ENCODE data around the gene ANK3. TPM values are rescaled to one million over a fixed set of nuclear protein-coding genes. Genes with fewer than 3 reads are reported as not detected.

ANK3 gene
- total RNA-seq, 2 donors from 2014 or later, result 95.4 to 103 TPM

DNA sequence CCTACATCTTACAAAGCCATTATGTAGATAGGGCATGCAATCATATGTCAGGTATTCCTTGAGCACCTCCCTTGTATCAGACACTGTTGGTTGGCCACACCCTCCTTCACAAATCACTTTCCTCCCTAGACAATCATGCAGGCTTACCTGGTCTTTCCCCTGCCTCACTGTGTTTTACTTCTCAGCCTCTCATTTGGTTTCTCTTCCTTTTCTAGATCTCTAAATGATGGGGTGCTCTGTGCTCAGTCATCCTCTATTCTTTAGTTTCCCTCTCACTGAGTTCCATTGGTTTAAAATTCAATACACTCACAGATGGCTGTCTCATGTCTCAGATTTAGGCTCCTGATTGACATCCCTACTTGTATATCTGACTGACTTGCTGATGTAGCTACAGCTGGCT lies 31.4 kb downstream of the ANK3 start:
- DNase-seq (no peak), ATAC-seq (peak; percentile 46)
- intact Hi-C loops (cut with DNase I, micrococcal nuclease), result no loop called here

DNA sequence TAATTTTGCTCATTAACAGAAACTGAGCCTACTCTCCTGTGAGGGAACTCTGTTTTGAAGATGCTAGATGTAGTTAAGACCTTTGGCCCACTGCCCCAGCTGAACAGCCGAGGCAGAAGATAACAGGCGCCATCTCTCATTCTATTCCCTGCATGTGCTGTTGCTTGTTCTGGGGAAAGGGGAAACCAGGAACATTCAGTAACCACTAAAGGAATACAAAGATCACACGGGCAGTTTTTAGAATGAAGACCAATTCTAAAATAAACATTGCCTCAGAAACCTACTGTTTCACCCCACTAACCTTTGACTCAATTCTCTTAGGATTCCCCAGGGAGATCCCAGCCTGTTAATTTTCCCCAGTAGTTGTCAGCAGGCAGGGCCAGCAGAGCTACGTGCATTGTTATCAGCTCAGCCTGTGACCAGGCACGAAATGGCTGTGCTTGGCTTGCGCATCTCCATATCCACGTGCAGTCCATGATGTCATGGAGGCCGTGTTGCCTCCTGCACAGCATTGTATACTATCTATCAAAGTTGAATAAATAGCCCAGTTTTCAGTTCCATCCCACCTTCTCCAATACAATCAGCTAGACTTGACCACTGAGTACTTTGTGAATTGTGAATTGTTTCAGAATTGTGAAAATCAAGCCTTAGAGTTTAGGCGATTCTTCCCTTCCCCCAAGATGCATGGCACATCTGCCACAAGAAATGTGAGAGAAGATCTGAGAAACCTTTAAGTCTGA lies 36.0 kb downstream of the ANK3 start:
- intact Hi-C loops (cut with DNase I, micrococcal nuclease), result no loop called here
- no peak for DNase-seq
- ATAC-seq, result no peak

GRCh38 chr10:60352105-60352504 lies 37.6 kb downstream of the ANK3 start:
- DNase-seq (no peak), ATAC-seq (no peak)
- intact Hi-C loops (cut with DNase I, micrococcal nuclease), result no loop called here

DNA sequence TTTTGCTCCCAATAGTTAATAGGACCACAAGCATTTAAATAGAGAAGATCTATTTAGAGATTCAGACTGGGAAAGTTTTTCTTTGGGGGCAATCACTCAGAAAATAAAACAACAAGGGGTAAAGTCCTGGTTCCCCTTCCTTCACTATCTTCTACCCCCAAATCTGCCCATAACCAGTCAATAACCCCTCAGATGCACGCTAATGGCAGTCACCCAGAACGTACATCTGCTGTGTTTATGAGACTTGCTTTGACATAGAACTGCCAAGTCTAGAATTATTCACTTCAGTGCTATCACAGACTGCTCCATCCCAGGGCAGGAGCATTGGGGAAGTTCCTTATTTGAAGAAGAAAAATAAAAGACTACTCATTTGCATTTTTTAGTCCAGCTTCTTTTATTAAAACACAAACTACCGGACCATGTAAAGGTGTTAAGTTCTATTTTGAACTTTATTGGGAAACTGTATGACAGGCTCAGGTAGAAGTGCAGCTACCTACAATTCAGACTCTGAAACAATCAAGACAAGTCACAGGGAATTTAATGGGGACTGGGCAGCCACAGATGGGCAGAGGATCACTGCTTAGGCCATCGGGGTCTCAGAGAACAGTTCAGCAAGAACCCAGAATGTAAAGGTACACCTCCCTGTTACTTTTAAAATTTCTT lies 38.4 kb downstream of the ANK3 start:
- DNase-seq (no peak), ATAC-seq (no peak)
- intact Hi-C loops (cut with DNase I, micrococcal nuclease), result no loop called here

DNA sequence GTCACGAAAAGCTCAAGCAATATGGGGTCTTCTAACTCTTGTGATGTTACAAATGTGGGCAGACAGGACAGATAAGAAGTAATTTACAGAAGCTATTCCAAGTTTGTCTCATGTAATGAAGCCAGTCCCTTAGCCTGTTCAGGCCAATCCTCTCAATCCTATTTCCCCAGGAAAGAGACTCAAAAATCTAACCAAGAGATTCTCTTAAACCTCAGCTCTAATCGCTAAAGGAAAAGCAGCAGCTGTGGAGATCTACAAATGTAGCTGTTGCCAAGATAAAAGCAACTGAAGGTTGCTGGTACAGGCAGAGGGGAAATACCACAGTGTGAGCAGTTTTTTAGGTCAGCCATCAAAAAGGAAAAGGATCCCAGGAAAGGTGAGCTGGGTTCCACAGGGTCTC lies 39.3 kb downstream of the ANK3 start:
- no peak for DNase-seq
- ATAC-seq, result no peak
- intact Hi-C loops (cut with DNase I, micrococcal nuclease), result no loop called here

GRCh38 chr10:60349426-60349825 lies 40.2 kb downstream of the ANK3 start:
- DNase-seq (no peak), ATAC-seq (no peak)
- intact Hi-C loops (cut with DNase I, micrococcal nuclease), result no loop called here

DNA sequence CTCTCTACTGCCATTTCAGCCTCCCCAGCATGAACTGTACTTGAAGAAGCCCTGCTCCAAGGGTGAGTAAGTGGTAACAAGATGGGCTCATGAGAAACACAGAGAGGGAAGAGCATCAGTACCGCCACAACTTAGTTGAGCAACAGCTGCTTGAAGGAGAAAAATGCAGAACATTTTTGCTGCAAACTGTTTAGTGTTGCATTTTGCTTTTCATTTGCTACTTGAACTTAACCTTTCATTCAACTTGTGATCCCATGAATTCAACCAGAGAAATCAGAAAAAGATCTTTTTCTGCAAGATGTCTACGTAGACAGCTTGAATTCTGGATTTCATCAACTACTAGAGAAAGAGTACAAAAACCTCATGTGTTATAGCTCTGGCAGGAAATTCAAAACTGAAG lies 40.7 kb downstream of the ANK3 start:
- DNase-seq (no peak), ATAC-seq (no peak)
- intact Hi-C loops (cut with DNase I, micrococcal nuclease), result no loop called here

GRCh38 chr10:60347270-60347669 lies 42.4 kb downstream of the ANK3 start:
- DNase-seq (no peak), ATAC-seq (no peak)
- intact Hi-C loops (cut with DNase I, micrococcal nuclease), result no loop called here

GRCh38 chr10:60346661-60347060 lies 43.0 kb downstream of the ANK3 start:
- no peak for DNase-seq
- no peak for ATAC-seq
- intact Hi-C loops (cut with DNase I, micrococcal nuclease), result no loop called here

DNA sequence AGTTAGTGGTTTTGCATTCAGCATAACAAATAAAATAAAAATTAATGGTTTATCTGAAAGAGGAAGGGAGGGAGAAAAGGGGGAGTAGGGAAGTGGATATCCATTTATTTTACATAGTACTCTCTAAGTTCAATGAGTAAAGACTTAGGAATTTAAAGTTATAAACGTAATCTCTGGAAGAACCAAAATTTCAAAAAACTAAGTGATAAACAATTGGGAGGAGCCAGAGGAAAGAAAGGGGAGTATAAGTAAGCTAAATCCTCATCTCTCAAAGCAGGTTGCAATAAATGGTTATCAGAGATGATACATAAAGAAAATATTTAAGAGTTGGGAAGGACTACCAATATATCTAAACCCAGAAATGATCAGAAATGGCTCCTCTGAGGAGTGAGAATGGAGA lies 46.4 kb downstream of the ANK3 start:
- intact Hi-C loops (cut with DNase I, micrococcal nuclease), result no loop called here
- DNase-seq, result no peak
- no peak for ATAC-seq

- ATAC-seq, result no peak
- intact Hi-C loops (cut with DNase I, micrococcal nuclease), result no loop called here
- no peak for DNase-seq
These were observed 47.7 kb downstream of the ANK3 start for GRCh38 chr10:60341969-60342368.

DNA sequence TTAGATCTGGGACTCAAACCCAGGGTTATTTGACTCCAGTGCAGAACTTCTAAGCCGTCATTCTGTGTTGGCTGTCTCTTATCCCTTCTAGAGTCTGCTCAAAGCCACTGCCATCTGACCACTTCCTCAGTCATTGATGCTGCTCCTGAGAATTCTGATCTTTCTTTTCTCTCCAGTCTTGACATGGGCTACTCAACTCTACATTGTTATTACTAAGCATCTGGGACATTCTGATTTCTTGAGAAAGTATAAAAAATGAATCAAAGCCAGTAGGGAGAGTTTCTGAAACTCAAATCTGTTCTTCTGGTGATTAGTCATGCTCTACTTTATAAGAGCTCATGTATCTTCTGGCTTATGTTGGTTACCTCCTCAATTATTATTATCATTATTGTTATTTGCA lies 48.7 kb downstream of the ANK3 start:
- ATAC-seq (no peak), DNase-seq (no peak)
- intact Hi-C loops (cut with DNase I, micrococcal nuclease), result no loop called here

DNA sequence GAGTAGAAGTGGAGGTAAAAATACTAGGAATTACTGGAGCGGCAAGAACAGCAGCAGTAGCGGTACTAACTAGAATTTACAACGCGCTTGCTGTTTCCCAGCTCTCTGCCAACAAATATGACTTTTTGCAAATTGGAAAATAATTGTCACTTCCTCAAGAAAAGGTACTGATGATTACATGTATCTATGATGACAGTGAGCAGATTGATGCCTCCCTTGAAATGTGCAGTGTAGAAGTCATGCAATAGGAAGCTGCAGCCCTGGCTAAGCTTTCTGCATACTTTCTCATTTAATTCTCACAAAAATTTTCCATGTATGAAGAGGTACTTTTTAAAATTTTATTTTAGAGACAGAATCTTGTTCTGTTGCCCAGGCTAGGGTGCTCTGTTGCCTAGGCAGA lies 49.9 kb downstream of the ANK3 start:
- intact Hi-C loops (cut with DNase I, micrococcal nuclease), result no loop called here
- DNase-seq (no peak), ATAC-seq (no peak)

GRCh38 chr10:60338786-60339185 lies 50.9 kb downstream of the ANK3 start:
- DNase-seq, result no peak
- no peak for ATAC-seq
- intact Hi-C loops (cut with DNase I, micrococcal nuclease), result no loop called here

- no peak for ATAC-seq
- intact Hi-C loops (cut with DNase I, micrococcal nuclease), result no loop called here
- DNase-seq, result no peak
These were observed 51.6 kb downstream of the ANK3 start for GRCh38 chr10:60338002-60338564.

DNA sequence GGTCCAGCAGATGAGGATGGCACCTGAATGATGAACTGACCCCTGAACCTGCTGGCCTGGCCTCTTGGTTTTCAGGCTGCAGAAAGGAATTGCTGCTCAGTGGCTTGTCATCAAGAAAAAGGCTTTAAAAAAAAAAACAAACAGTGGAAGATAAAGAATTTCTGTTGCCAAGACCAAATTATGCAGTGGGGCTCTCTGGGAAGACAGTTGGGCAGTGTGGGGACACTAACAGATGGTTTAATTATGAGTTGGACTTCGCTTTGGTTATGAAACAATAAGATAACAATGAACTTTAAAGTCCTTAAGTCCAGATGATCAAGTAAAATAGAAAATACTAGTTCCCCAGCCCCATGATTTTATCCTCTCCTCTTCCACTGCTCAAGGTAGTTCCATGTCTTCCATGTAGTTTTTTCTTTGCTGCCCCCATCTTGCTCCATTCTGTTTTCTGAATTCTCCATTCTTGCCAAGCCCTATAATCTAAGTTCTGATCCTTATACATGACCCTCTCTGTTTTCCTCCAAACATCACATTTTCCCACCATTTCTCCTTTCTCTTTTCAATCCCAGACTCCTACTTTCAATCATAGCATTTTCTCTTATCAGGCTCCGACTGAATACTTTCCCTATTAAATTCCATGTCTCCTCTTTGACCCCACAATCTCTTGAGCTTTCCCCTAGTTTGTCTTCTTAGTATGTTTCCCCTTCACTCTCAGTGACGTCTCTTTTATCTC lies 52.6 kb downstream of the ANK3 start:
- no peak for ATAC-seq
- intact Hi-C loops (cut with DNase I, micrococcal nuclease), result no loop called here

GRCh38 chr10:60335708-60336107 lies 54.0 kb downstream of the ANK3 start:
- ATAC-seq, result no peak
- DNase-seq, result no peak
- intact Hi-C loops (cut with DNase I, micrococcal nuclease), result no loop called here

More for the DNA sequence above, 52.6 kb downstream of the ANK3 start:
- DNase-seq, result no peak

DNA sequence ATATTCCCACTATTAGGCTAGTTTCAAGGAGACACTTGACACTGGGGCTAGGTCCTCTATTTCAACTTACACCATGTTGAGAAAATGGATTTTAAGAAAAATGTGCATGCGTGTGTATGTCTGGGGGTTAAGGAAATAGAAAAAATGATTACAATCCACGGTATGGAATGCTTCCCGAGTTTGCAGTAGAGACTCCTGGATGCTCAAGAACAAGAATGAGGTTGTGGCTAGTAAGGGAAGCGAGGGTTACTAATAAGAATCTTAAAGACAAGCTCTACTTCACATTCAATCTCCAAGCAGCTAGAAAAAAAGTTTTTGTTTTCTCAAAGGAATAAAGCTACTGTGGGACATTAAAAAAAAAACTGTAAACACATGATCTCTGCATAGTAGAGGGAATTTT lies 54.7 kb downstream of the ANK3 start:
- no peak for ATAC-seq
- no peak for DNase-seq
- intact Hi-C loops (cut with DNase I, micrococcal nuclease), result no loop called here

DNA sequence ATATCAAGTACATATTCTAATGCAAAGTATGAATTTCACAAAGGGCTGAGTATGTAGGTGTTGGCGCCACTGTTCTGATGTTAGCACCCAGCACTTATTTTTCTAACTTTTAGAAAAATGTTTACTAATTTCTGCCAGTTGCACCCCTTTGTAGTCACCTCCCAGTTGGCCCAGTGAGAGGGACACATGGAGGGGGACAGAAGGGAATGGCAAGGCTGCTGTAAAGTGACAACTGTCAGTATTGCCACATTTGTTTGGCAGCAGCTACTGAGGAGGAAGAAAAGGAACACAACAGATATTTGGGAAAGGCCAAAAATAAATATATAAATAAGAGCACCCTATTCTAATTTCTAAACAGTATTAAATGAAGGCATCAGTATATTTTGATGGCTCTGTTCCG lies 57.3 kb downstream of the ANK3 start:
- ATAC-seq (no peak), DNase-seq (no peak)
- intact Hi-C loops (cut with DNase I, micrococcal nuclease), result no loop called here

DNA sequence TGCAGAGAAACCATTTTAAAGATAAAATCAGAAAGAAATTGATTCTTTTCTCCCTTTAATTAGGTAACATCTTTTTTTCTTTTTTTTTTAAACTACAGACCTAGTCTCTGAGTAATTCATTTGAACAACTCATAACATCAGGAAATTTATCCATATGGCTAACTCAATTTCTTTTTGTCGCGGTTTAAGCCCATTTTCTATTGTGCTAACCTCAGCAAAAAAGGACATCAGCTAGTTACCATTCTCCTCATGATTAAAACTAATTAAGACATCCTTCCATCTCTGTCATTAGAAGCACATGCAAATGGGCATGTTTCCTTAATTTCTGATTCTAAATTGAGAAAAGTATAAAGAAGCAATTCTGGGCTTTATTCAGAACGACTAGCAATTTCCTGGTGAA lies 57.8 kb downstream of the ANK3 start:
- no peak for DNase-seq
- ATAC-seq, result no peak
- intact Hi-C loops (cut with DNase I, micrococcal nuclease), result no loop called here

All from left colon (tissue), 2 donors.